ENCODE results near the gene RPL28. TPM values are rescaled to one million over a fixed set of nuclear protein-coding genes. Genes with fewer than 3 reads are reported as not detected.

The RPL28 gene
- total RNA-seq, 1 experiment from 2014 or later = 2,505 TPM

DNA sequence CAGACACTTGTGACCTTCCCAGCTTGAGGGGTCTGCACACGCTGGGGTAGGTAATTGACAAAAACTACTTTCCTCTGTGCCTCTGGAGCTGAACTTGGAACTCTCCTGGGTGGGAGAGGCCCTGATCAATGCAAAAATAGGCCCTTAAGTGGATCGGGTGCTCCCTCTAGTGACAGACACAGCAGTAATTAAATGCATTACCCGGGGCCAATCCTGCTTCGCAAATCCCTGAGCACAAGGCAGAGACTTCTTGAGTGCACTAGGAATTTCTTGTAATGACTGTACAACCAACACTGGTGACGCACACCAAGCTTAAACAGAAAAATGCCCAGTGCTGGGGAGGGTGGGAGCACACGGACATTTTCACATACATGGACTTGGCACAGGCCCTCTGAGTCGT is 32.5 kb downstream of the RPL28 start:
- DNase-seq (ENCODE audit: low spot score) = peak; percentile 71

DNA sequence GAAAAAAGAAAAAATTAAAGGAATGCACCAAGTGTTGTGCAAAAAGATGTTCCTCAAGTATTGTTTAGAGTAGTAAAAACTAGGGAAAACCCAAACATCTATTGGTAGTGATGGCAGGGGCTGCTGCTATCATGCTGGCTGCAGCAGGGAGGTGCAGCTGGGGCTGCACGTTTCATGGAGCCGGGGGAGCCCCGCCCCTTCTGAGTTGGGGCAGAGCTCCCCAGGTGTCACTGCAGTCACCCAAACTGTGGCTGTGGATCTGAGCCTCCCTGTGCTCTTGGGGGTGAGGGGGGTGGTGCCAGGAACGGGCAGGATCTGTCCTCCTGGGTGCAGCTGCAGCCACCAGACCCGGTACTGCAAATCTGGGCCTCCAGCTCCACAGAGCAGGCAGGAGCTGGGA is 33.4 kb downstream of the RPL28 start:
- CTCF ChIA-PET = interaction anchor here (0.6 to 3.2 kb wide), 20 partner anchors 9 to 330 kb away, joined by 3 to 16 read pairs (median 8); partner anchors contain the start of genes ISOC2, KMT5C, PPP6R1 and TMEM238
- Mint-ChIP-seq H3K4me1 (peaks cover 2% of the 10 kb centered on the region), H3K4me3 (no peak overlapping the region), H3K27me3 (ENCODE audit: low read depth) (peaks cover 80% of the 10 kb centered on the region), H3K36me3 (no peaks in the 10 kb centered on the region), H3K27ac (no peak overlapping the region), H3K9me3 (no peaks in the 10 kb centered on the region)
- ATAC-seq (no peak), DNase-seq (ENCODE audit: low spot score) (no peak)
- TF ChIP-seq NFYB (CRISPR knock-in tag; conservative IDR thresholded peaks at IDR 0.05; ENCODE audit: low read depth) = no peak
- no peak for TF ChIP-seq CBFB (CRISPR knock-in tag; IDR thresholded peaks at IDR 0.05; ENCODE audit: low read depth)
- no peak for TF ChIP-seq ZNF416 (CRISPR knock-in tag; IDR thresholded peaks at IDR 0.05)
- TF ChIP-seq PRRX2 (CRISPR knock-in tag; IDR thresholded peaks at IDR 0.05) = no peak
- no peak for TF ChIP-seq ZNF219 (CRISPR knock-in tag; IDR thresholded peaks at IDR 0.05; ENCODE audit: borderline replicate concordance)
- TF ChIP-seq, protein P1, sequence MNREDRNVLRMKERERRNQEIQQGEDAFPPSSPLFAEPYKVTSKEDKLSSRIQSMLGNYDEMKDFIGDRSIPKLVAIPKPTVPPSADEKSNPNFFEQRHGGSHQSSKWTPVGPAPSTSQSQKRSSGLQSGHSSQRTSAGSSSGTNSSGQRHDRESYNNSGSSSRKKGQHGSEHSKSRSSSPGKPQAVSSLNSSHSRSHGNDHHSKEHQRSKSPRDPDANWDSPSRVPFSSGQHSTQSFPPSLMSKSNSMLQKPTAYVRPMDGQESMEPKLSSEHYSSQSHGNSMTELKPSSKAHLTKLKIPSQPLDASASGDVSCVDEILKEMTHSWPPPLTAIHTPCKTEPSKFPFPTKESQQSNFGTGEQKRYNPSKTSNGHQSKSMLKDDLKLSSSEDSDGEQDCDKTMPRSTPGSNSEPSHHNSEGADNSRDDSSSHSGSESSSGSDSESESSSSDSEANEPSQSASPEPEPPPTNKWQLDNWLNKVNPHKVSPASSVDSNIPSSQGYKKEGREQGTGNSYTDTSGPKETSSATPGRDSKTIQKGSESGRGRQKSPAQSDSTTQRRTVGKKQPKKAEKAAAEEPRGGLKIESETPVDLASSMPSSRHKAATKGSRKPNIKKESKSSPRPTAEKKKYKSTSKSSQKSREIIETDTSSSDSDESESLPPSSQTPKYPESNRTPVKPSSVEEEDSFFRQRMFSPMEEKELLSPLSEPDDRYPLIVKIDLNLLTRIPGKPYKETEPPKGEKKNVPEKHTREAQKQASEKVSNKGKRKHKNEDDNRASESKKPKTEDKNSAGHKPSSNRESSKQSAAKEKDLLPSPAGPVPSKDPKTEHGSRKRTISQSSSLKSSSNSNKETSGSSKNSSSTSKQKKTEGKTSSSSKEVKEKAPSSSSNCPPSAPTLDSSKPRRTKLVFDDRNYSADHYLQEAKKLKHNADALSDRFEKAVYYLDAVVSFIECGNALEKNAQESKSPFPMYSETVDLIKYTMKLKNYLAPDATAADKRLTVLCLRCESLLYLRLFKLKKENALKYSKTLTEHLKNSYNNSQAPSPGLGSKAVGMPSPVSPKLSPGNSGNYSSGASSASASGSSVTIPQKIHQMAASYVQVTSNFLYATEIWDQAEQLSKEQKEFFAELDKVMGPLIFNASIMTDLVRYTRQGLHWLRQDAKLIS (CRISPR knock-in tag; IDR thresholded peaks at IDR 0.05; ENCODE audit: borderline replicate concordance) = no peak
- no peak for TF ChIP-seq TEAD1 (CRISPR knock-in tag; IDR thresholded peaks at IDR 0.05)
- TF ChIP-seq, protein P2, sequence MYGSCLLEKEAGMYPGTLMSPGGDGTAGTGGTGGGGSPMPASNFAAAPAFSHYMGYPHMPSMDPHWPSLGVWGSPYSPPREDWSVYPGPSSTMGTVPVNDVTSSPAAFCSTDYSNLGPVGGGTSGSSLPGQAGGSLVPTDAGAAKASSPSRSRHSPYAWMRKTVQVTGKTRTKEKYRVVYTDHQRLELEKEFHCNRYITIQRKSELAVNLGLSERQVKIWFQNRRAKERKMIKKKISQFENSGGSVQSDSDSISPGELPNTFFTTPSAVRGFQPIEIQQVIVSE (CRISPR knock-in tag; IDR thresholded peaks at IDR 0.05; ENCODE audit: borderline replicate concordance) = no peak
- no peak for TF ChIP-seq SP1 (CRISPR knock-in tag; conservative IDR thresholded peaks at IDR 0.05)
- TF ChIP-seq ELF4 (CRISPR knock-in tag; IDR thresholded peaks at IDR 0.05; ENCODE audit: low read depth) = no peak
- TF ChIP-seq, protein P3, sequence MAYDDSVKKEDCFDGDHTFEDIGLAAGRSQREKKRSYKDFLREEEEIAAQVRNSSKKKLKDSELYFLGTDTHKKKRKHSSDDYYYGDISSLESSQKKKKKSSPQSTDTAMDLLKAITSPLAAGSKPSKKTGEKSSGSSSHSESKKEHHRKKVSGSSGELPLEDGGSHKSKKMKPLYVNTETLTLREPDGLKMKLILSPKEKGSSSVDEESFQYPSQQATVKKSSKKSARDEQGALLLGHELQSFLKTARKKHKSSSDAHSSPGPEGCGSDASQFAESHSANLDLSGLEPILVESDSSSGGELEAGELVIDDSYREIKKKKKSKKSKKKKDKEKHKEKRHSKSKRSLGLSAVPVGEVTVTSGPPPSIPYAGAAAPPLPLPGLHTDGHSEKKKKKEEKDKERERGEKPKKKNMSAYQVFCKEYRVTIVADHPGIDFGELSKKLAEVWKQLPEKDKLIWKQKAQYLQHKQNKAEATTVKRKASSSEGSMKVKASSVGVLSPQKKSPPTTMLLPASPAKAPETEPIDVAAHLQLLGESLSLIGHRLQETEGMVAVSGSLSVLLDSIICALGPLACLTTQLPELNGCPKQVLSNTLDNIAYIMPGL (CRISPR knock-in tag; IDR thresholded peaks at IDR 0.05) = no peak
- POLR2A ChIA-PET = interaction anchor here (0.7 kb wide), 1 partner anchor 203 kb away, joined by 4 read pairs; no protein-coding TSS in a partner anchor

More for the DNA sequence above, 32.5 kb downstream of the RPL28 start:
- TF ChIP-seq, protein P4, sequence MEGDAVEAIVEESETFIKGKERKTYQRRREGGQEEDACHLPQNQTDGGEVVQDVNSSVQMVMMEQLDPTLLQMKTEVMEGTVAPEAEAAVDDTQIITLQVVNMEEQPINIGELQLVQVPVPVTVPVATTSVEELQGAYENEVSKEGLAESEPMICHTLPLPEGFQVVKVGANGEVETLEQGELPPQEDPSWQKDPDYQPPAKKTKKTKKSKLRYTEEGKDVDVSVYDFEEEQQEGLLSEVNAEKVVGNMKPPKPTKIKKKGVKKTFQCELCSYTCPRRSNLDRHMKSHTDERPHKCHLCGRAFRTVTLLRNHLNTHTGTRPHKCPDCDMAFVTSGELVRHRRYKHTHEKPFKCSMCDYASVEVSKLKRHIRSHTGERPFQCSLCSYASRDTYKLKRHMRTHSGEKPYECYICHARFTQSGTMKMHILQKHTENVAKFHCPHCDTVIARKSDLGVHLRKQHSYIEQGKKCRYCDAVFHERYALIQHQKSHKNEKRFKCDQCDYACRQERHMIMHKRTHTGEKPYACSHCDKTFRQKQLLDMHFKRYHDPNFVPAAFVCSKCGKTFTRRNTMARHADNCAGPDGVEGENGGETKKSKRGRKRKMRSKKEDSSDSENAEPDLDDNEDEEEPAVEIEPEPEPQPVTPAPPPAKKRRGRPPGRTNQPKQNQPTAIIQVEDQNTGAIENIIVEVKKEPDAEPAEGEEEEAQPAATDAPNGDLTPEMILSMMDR (IDR thresholded peaks at IDR 0.05) = peak; percentile 40
- TF ChIP-seq SMAD4 (CRISPR knock-in tag; IDR thresholded peaks at IDR 0.05) = no peak
- no peak overlapping the region for H3K4me3 Mint-ChIP-seq
- ChIA-PET POLR2A (interaction anchor here (0.7 to 0.9 kb wide), 2 partner anchors 79 to 202 kb away, joined by 4 read pairs; no protein-coding TSS in a partner anchor), CTCF (interaction anchor here (0.6 to 3.2 kb wide), 41 partner anchors 10 to 537 kb away, joined by 3 to 16 read pairs (median 4); partner anchors contain the start of genes DNAAF3, HSPBP1, KMT5C and PPP6R1)
- H3K27me3 Mint-ChIP-seq (ENCODE audit: low read depth) = peaks cover 78% of the 10 kb centered on the region
- no peak overlapping the region; the same call in 1 of the 2 replicates for H3K27ac Mint-ChIP-seq
- no peaks in the 10 kb centered on the region for H3K36me3 Mint-ChIP-seq
- ATAC-seq = peak; percentile 97
- H3K9me3 Mint-ChIP-seq = no peaks in the 10 kb centered on the region
- peaks cover 2% of the 10 kb centered on the region for H3K4me1 Mint-ChIP-seq
